NCI-H1417 (cell line): ENCODE data around the gene SGCD.

ENCODE experiments used
- DNase-seq, 3 experiments: peaks; one replicate each; lab custom pipeline; 2025; lab: John Stamatoyannopoulos, UW

Gene SGCD

DNA sequence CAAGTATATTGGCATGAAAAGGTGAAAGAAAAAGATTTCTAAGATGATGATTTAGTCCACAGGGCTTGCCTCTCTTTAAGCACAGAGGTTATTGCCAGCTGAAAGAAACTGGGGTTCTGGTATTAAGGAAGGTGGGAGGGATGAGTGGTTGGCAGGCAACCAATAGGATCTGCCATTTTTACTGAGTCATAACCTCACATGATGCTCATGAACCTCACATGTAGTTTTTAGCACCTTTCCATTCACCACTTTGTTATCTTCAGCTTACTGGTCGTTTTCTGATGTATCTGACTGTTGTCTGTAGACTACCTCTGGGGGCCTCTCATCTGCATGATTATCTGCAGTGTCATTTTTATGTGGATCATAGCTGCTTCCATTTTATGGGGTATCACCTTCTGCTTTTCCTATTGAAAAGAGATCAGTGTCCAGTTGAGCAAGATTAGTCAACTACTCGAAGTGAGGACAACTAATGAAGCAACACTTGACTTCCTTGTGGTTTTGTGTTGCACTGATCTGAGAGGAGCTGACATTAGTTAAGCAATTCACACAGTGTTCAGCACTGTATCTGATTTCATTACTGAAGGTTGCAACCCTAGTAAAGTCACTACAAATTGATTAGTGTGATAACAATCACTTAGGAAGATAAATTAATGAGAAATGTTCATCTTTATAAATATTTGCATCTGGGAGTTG, 186.3 kb downstream of the SGCD start:
- DNase-seq = no peak

DNA sequence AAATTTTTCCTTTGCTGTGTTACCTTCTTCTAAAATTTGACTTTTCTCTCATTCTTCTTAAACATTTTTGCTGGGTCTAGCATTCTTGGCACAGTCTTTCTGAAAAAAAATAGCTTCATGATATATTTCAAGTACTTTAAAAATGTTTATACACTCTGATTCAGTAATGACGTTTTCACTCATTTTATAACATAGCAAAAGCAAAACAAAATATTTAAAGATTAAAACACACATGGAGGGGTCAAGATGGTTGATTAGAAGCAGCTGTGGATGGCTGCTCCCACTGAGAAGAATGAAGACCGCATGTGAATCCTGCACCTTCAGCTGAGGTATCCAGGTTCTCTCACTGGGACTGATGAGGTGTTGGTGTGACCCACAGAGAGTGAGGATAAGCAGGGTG, 188.2 kb downstream of the SGCD start:
- DNase-seq = no peak

DNA sequence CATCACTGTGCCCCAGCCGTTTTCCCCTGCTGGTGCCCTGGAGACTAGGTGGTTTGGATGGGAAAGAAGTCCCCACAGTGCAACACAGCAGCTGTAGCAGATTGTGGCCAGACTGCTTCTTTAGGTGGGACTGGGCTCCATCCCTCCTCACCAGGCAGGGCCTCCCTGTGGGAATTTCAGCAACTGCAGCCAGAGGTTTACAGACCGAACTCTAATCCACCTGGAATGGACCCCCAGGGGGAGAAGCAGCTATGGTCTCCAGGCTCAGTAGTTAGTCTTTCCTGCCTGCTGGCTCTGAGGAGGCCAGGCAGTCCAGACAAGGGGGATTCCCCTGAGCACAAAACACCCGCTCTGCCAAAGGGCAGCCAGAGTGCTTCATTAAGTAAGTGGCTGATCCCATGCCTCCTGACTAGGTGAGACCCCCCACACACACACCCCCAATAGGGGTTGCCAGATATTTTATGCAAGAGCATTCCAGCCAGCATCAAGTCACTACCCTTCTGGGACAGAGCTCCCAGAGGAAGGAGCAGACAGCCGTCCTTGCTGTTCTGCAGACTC, 188.9 kb downstream of the SGCD start:
- no peak for DNase-seq

DNA sequence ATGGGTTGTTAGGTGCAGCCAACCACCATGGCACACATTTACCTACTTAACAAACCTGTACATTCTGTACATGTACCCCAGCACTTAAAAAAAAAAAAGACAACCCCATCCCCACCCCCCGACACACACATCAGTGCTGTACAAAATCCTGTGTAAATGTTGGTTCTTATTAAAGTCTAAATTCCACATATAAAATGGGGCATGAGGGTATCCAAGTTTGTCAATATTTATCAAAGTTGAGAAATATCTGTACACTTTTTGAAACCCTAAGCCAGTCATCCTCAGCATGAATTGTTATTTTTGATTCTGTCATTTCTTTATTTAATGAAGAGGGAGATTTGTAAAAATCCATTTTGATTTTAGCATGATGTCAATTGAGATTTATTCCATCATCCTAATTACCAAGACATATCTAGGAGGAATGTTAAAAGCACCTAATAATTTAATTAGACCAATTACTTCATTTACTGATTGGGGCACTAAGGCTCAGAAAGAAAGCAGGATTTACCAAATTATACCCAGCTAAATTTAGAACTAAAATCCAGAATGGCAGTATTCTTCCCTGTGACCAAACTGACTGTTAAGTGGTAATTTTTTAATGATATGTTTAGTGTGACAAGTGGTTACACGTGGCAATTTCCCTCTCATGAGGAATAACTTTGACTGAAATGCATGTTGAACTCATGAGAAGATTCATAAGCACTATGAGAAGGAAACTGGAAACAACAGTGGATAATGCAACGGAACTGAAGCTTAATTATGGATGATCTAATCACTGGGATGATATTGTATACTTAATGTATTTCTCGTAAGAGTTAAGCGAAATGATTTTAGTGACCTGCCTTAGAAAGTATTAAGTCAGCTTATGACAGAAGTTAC, 195.9 kb downstream of the SGCD start:
- peak in 2 of 3 experiments; percentile 4 to 62 for DNase-seq

DNA sequence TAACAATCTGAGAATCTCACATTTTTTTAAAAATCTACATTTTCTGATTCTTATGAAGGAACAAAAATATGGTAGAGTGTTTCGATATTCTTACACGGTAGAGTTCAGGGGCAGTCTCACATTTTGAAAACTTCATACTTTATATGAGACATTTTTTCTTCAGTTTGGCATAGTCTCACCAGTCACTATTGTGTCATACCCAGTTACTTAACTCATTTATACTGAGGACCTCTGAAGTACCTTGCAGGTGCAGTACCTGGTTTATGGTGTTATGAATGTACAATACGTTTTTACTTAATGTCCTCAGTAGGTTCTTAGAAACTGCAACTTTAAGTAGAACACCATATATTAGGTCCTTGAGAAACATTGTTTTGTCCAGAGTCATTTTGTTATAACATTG, 196.6 kb downstream of the SGCD start:
- DNase-seq = peak in 1 of 3 experiments; percentile 12

DNA sequence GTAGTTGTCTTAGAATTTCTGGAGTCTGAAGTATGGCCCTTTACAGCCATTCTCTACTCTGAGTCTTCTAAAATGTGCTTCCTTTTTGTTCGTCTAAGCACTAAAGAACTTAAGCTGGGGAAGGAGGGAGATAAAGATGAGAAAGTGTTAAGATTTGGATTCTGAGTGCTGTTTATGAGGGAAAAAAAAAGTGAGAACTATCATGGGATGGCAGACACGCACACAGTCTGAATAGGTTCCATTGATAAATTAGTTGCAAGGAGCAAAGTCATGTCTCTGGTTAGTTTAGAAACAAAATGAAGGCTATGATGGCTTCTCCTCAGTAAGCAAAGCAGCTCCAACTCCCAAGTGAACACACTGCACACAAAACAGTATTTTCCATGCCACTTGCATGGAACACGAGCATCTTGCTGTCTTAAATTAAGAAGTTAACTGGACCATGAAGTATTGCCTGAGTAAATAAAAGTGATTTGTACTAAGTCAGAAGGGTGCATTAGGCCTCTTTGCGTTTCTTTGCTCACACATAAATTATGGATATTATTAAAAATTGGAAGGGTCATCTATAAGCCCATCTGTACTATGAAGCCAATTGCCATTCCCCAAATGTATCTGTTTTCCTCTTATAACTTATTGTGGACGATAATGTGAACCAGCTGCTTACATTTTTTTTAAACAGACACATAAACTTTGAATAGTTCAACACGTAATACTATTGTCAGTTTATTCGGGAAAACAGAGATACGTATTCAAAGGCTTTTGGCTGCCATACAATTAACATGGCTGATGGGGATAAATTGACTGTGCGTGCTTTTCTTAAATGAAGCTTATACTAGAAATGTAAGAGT, 199.3 kb downstream of the SGCD start:
- DNase-seq = no peak

DNA sequence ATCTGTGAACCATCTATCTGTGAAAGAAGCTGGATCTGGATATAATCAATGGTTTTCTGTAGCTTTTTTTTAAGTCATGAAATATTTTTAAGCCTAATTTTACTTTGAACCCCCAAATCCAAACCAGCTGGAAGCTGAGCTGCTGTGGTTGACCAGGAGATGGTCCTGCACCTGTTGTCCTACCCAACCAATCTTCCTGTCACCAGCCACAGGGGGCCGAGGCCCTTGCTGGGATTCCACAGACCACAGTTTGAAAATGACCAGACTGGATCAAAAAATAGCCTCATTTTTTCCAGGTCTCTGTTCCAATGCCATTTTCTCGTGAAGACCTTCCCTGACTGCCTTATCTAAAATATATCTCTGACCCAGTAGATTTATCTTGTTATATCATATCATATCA, 200.6 kb downstream of the SGCD start:
- no peak for DNase-seq

DNA sequence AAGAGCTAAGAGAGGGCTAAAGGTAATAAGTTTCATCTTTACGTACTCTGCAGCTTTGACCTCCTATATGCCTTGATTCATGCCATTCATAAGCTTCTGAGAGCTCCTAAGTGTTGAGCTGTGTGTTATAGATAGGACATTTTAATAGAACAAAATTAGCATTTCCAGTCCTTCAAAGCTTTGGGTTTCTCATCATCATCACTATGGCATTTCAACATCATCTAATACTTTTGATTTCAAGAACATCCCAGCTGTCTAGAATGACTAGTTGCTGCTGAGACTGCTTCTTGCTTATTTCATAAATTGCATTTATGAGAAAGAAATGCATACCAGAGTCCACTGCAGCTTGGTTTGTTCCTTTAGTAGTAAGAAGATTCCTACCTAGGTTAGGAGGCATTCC, 201.7 kb downstream of the SGCD start:
- DNase-seq = no peak

DNA sequence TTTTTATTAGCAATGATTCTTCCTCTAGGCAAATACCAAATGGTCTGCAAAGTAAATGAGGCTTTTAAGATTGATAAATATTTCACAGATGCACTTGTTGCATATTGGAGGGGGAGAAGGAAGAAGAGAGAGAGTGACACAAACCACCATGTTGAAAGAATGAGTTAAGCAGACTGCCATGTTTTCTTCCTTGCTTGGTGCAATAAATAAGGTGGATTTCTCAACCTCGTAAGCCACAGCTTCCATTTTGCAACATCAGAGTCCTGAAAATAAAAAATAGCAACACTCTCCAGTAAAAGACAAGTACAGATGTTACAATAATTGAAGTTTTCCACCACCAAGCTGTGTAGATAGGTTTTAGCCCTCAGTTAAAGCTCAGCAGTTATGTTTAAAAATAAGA, 202.9 kb downstream of the SGCD start:
- DNase-seq = no peak

DNA sequence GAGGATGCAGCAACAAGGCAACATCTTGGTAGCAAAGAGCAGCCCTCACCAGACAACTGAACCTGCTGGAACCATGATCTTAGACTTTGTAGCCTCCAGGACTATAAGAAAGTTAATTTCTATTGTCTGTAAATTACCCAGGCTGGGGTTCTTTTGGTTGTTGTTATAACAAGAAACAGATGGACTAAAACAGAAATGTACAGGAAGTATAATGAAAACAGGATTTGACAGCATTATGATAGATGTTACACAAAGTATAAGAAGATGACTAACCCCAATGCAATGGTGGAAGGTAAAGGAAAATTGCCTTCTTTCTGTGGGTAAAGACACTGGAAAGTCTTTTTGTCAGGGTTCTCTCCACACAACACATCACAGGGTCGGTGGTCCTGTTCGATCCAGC, 204.2 kb downstream of the SGCD start:
- DNase-seq = no peak

DNA sequence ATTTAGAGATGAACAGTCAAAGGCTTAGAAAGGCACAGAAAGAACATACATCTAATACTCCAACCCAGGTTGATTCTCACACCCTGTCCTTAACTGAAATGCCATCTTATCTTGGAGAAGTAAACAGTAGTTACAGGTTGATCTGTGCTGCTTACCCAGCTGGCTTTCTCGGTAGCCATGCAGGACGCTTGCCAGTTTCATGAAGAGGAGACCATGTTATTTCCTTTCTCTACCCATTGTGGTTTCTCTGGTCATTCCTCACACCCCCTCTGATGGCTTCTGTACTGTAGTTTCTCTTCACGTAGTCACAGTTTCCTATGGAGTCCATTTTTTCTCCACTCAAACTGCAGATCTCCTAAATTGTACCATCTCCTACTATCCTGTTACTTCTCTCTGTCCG, 206.0 kb downstream of the SGCD start:
- no peak for DNase-seq

DNA sequence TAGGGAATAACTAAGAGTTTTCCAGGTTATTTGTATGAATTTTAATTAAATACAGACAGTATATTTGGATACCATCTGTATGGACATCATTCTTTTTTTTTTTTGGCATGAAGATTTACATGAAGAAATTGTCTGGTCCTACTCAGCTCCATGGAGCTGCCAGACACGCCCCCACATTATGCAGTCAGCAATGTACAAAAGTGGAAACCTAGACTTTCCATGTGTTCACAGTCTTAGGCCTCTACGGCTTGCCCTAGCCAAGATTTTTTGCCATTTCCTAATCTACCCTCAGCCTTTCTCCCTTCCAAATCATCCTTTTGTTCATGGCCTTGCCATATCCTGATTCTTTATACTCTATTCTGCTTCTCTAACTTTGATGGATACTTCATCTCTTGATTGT, 207.1 kb downstream of the SGCD start:
- no peak for DNase-seq

DNA sequence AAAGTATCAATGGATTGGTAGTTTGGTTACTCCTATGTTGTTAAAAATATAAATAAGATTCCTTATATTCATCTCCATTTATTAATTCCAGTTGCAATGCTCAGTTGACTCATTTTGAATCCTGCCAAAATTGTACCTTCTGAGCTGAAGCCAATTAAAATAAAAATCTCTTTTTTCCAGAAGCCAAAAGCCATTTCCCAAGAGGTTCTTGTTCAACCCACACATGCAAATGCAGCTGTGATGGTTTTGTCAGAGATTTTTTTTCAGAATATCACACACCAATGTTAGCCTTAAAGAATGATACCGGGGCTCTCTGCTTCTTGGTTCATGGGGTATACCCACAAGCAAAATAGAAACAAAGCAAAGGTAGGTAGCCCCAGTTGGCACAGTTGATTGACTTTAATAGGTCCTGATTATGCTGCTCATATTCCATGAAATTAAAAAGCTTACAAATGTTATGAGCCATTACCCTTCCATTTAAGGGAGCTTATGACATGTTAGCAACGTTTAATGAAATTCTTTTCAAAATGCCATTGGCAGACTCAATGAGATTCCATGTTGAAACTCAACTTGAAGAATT, 208.0 kb downstream of the SGCD start:
- no peak for DNase-seq

DNA sequence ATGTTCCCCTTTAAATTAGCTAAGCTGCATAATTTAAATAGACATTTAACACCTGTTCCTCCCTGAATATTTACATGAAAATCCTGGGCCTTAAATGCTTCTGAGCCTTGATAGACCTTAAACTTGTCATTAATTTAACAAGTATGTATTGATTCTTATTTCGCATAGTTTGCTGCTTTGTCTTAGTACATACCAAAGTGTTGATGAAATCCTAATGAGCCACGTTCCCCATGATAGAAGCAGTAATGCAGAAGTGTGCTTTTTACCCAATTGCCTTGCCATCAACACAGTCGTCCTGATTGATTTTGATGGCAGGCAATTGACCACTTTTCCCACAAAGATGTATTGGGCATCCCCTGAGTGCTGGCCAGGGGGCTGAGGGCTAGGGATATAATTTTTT, 213.5 kb downstream of the SGCD start:
- DNase-seq = no peak

DNA sequence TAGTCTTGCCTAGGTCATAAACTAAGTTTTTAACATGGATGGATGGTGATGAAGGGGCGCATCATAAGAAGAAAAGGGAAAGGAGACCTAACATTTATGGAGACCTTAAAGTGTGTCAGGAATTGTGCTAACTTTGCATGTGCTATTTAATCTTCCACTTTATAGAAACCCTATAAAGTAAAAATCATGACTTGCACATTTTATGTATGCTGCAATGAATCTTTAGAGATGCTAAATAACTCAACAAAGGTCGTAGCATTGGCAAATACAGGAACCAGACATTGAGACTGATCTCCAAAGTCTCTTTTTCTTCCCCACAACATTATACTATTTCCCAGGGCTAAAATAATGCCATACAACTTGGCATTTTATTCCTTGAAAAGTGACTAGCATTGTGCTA, 214.6 kb downstream of the SGCD start:
- no peak for DNase-seq

DNA sequence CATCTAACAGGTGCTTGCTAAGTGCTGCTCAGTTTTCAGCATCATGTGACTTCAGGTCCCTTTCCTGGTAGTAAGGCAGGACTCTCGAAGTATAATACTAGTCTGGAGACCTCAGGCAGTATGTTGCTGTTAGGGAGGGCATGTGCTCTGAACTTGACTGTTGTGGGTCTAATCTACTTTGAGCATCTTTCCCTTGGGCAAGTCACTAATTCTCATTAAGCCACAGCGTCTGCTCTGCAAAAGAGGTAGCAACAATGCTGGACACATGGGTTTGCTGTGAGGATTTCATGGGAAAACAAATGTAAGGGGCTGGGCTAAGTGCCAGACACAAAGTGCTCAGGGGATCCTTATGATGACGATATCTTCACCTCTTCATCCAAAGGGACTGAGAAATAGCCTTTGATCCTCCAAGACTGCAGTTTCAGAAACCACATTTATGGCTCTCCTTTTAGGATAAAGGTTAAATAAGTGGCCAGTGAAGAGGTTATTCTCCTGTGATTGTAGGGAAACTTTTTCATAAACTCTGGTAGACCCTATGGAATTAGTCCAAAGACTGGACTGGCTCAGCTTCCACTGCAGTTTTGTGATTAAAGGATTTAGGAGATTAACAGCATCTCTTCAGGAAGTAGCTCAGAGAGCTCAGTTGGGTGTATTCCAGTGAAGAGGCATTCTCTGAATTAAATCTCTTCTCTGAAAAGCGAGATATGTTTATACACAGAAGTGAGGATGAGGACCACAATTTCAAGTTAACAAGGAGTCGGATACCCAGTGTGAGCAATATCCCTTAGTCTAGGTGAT, 216.6 kb downstream of the SGCD start:
- DNase-seq = no peak

DNA sequence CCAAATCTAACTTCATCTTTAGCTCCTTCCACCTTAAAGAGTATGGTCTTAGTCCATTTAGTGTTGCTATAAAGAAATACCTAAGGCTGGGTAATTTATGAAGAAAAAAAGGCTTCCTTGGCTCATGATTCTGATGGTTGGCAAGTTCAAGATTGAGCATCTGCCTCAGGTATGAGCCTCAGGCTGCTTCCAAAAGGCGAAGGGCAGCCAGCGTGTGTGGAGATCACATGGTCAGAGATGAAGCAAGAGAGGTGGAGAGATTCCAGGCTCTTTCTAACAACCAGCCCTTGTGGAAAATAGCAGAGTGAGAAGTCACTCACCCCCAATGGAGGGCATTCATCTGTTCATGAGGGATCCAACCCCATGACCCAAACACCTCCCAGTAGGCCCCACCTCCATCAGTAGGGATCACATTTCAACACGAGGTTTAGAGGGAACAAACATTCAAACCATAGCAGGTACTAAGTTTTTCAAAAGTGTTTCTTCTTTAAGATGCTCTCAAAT, 225.9 kb downstream of the SGCD start:
- no peak for DNase-seq

DNA sequence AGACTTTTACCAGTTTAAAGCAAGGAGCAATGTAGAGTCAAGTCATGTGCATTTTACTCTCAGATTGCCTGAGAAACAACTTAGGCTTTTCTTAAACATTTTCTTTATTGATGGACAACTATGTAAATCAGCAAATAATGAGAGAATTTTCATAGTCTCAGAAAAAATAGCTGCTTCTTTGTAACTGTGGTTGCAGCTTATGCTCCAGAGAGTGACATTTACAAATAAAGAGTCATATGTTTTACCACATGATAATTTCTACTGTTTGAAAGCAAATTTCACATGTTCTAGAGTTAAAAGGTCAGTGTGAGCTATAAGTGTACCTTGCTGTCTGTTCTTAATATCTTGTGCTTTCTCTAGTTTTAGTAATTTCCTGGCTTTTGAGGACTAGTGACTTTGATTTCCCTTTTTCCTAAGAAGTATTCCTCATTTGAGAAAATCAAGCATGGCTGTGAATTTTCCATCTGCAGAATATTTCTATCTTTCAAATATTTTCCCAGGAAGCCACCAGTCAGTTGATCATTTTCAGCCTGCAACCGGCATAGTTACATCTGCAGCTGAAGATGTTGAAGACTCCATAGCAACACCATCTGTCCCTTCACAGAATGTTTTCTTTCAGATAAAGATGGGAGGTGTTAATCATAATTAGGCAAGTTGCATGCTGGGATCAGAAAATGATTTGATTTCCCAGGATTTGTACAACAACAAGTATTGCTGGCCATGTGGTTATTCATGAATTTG, 229.9 kb downstream of the SGCD start:
- peak in 1 of 3 experiments; percentile 5 for DNase-seq

DNA sequence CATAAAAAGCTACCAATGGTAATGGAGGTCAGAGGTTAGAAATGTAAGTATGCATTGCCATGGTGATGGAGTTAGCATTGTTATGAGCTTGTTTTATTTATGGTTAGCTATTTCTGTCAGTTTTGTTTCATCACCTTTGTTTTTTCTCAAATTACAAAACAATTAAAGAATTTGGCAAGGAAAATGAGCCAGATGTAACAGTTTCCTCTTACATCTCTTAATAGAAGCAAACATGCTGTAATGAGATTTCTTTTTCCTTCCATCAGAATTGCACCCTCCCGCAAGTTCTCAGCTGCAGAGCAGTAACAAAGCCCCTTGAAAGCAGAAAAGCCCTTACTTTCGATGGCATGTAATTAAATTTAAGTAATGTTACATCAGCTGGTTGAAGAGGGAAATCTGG, 233.0 kb downstream of the SGCD start:
- no peak for DNase-seq

DNA sequence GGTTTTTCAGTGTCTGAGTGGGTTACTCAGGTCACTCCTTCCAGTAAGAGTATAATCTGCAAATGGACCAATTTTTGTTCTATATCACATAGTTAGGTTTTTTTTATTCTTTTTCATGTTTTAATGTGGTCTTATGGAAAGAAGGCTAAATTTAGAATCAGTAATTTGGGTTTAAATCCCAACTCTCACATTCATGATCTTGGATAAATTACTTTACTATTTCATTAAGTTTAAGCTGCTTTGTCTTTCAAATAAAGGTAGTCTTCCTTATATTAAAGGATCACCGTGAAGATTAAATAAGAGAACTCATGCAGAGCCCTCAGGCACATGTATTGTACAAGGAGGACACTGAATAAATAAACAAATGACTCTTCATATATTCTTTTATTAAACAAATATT, 234.7 kb downstream of the SGCD start:
- DNase-seq = peak in 1 of 3 experiments; percentile 18
